HG02759 (cell line): ENCODE results near the gene LRMDA.

Experiments used
- ATAC-seq: cut with Tn5 transposase; IDR thresholded peaks from one replicate; pipeline ENCODE4 v1.9.1; 2021; ENCODE audit warnings: mild to moderate bottlenecking, moderate library complexity; ENCODE audit not compliant: unreplicated experiment

The LRMDA gene

DNA sequence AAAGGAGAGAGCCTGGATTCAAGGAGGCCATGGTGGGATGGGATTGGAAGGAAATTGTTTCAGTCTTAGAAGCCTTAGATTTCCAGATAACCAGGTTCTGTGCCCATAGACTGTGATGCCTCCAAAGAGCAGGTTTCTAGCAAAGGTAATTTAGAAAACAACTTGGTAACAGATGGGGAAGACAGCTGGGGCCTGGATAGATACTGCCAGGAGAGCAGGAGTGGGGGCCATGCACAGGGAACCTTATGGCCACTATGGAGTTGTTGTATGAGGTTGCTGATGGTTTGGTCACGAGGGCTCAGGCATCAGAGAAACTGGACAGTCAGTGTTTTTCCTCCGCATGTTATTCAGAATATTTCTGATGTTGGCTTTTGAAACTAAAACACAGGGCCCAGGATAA, 901.9 kb downstream of the LRMDA start:
- ATAC-seq: no peak

DNA sequence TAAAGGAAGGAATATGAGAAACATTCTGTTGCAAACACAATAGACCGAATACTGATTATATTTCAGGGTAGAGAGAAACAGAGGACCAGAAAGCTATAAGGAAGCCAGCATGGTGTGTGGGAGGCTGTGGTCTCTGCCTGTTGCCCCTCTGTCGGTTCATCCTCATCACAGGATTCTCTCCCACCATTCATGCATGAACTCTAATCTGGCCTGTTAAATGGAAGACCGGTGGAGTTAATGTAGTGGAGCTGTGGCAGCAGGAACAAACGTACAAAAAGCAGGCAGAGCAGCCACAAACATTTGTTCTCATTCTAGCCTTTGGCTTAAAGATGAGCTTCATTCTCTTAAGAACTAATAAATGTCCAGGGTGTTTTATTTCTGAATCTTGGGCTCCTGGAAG, 902.4 kb downstream of the LRMDA start:
- no peak for ATAC-seq

DNA sequence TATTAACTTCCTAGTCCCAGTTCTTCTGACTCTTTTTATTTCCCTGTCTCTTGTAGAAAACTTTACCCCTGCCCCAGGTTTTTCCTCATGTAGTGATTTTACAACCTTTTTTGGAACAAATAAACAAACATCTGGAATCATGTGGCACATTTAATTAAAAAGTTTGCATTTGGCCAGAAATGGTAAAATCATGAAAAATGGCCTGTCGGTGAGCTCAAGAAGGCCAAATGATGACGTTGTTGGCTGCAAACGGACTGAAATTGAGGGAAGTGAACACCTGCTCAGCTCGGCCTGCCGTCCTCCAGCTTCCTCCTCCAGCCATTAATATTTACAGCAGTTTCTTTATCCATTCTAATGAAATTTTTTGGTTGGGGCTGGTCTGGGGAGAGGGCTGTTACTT, 902.8 kb downstream of the LRMDA start:
- no peak for ATAC-seq

DNA sequence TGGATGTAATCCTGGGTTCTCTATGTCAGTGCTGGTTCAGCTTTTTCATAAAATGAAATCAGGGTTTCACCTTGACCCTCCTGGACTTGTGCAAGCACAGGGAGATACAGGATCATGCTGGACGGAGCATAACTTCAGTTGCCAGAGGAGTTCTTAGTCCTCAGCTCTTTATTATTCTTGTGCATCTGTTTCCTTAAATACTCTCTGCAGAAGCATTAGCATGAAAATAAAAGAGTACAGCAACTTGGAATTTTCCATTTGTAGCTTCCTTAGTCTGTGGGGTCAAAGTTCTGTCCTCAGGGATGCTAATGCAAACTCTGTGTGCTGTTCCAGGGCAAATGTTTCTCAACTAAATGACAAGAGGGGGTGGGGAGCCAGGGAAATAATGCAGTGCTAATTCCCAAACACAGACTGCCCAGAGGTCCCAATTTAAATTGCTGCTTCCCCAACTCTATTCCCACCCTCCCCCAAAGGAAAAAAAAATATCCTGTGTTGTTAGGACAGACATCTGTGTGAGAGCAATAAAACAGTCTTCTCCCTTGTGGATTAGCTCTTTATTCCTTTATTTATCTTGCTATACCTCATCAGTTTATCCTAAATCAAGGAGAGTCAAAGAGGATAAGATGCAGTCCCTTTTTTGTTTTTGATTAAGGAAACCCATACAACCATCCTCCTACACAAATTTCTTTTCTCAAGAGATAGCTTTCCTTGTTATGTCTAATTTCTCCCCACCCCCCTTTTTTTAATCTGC, 905.0 kb downstream of the LRMDA start:
- ATAC-seq: no peak

DNA sequence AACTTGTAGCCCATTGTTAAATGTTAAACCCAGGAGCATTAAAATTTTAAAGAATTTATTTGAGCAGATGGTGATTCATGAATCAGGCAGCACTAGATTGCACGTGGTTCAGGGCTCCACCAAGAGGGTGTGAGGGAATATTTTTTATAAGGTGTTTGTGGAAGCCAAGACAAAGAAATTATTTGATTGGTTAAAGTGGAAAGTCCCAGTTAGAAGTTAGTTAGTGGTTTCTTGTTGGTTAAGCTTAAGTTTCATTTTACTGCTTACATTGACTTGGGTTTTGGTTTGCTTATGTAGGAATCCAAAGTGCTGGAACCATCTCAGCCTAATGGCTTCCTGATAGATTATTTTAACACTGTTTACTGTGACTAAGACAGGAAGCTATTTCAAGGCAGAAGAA, 906.2 kb downstream of the LRMDA start:
- ATAC-seq: no peak

GRCh38 chr10:76338187-76338586, 906.8 kb downstream of the LRMDA start:
- ATAC-seq: no peak

- no peak for ATAC-seq
Observed at GRCh38 chr10:76341740-76342139, 910.3 kb downstream of the LRMDA start.

GRCh38 chr10:76342996-76343395, 911.6 kb downstream of the LRMDA start:
- no peak for ATAC-seq

GRCh38 chr10:76347832-76348231, 916.4 kb downstream of the LRMDA start:
- ATAC-seq: no peak

GRCh38 chr10:76350583-76350982, 919.2 kb downstream of the LRMDA start:
- ATAC-seq: no peak

DNA sequence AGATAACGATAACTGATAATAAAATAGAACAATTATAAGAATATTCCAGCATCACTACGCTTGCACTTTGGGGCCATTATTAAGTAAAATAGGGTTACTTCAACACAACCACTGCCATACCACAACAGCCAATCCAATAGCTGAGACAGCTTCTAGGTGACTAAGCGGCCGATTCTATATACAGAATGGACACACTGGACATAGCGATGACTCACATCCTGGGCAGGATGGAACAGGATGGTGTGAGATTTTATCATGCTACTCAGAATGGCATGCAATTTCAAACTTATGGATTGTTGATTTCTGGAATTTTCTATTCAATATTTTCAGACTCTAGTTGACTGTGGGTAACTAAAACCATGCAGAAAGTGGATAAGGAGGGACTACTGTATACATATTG, 920.9 kb downstream of the LRMDA start:
- ATAC-seq: no peak

DNA sequence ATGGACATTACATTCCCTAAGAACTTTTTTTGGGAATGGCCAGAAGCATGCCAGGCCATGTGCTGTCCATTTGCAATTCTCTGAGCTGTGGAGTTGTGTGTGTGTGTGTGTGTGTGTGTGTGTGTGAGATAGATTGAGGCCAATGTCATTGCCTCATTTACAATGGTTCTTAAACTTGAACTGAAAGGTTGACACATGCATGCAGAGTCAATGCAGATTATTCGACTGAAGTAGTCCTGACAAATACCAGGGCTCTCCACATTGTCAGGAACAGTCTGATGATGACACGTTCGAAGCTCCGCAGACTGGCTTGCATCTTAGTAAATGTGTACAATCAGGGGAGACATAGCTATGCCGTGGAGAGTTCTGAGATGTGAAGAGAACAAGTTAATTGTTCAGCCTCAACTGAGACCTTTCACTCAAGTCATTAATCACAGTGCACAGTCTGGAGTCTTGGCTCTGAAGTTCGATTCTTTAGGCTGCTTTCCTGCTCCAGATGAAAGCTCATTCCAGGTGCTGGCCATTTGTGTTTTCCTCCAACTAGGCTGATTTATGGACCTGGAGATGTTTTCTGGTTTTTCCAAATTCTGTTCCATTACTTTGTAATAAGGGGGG, 921.9 kb downstream of the LRMDA start:
- no peak for ATAC-seq

GRCh38 chr10:76354212-76354738, 922.9 kb downstream of the LRMDA start:
- ATAC-seq: no peak

GRCh38 chr10:76354921-76355320, 923.5 kb downstream of the LRMDA start:
- ATAC-seq: no peak

GRCh38 chr10:76356557-76356956, 925.1 kb downstream of the LRMDA start:
- no peak for ATAC-seq

- ATAC-seq: no peak
Observed at GRCh38 chr10:76357726-76358415, 926.4 kb downstream of the LRMDA start.

DNA sequence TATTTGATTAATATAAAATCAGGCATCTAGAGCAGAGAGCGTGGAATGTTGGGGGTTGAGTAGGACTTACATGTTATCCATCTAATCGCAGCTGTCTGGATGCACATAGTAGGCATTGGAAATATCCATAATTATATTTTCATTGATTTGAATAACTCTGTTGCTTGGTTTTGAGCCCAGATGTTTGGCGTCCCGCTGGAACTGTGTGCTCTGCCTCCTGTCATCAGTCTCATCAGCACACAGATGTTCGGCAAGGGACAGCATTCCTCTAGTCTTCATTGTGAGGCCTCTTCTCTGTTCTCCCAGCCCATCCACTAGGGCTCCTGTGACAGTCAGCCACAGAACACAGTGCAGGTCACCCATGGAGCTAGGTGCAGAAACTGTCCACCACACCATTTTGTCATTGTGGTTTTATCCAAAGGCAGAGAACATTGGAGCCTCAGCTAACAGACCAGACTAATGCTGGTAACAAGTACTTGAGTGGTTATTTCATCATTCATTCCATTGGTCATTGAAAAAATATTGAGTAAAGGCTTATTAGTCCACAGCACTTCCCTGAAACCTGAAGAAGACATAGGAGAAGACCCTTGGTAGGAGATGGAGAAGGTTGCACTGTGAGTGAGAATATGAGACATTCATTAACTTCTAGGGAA, 927.4 kb downstream of the LRMDA start:
- ATAC-seq: no peak

DNA sequence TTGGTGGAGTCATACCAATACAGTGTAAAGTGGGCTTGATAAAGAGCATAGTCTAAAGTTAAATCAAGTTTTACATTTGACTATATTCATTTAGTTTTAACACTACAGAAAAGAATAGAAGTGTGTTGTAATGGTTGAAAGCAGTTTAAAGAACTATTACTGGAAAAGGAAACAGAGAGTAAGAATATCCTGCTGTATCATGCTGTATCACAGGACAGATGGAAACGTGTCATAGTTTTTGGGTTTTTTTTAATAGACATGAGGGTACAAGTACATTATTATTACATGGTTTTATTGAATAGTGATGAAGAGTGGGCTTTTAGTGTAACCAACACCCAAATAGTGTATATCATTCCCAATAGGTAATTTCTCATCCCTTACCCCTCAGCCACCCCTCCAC, 944.3 kb downstream of the LRMDA start:
- no peak for ATAC-seq

- ATAC-seq: no peak
Observed at GRCh38 chr10:76382381-76382851, 951.0 kb downstream of the LRMDA start.

DNA sequence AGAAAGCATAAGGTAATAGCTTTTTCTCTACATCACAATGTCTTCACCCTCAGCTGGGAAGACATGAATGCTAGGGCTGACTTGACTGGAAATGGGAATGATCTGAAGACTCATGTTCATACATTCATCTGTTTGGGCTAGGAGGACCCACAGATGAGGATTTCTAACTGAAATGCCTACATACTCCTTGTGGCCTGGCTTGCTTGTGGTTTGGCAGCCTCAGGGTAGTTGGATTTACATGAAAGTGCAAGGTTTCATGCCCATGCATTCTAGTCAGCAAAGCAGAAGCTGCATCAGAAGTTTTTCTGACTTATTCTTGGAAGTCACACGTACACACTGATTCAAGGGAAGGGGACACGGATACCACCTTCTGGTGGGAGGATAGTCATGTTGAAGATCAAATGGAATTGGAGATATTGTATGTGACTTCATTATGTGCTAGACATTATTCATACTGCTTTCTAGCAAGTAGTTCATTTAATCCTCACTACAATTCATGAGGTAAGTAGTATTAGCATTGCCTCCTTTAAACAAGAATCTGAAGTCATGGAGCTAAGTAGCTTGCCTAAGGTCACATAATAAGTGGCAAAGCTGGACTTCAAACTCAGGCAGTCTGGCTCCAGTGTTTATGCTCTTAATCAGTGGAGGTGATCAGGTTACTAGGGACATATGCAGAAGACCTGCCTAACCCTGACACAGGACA, 957.0 kb downstream of the LRMDA start:
- no peak for ATAC-seq
